ENCODE data around the gene FNDC8. TPM values are rescaled to one million over a fixed set of nuclear protein-coding genes. Genes with fewer than 3 reads are reported as not detected.
A peak's percentile ranks its signal among the peaks of the same experiment; 100 is the strongest.

Gene FNDC8
- total and polyA plus RNA-seq, 4 donors, result 0.19 to 0.24 TPM; not detected in 2

DNA sequence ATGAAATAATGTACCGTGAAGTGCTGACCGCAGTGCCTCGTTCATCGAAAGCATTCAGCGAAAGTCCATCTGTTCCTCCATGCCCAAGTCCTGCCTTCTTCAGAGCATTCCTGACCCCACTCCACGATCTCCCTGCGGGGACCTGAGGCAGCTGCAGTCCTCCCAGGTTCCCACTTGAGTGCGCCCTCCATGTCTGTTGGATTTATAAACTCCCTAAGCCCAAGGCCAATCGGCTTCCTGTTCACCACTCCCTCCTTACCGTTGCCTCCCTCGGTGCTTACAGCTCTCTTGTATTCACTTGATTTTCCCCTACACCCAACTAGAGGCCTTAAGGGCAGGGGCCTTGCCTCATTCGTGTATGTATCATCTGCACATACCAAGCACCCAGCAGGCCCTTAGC lies 4.6 kb upstream of the FNDC8 start:
- no peak overlapping the region for H3K27ac ChIP-seq (ENCODE audit: low read depth, low read length)
- H3K27me3 ChIP-seq (ENCODE audit: control insufficient read depth, insufficient read depth, low read length), result no peaks in the 10 kb centered on the region
- WGBS (ENCODE audit: insufficient coverage), result 87% methylated on average over 11 of the region's 12 CpGs
- no peak overlapping the region for H3K4me3 ChIP-seq (ENCODE audit: low read depth, low read length)
- peaks cover 4% of the 10 kb centered on the region for H3K36me3 ChIP-seq (ENCODE audit: control insufficient read depth, insufficient read depth, low read length)
- H3K9me3 ChIP-seq (ENCODE audit: control insufficient read depth, insufficient read depth, low read length), result no peaks in the 10 kb centered on the region
- H3K4me1 ChIP-seq (ENCODE audit: control insufficient read depth, insufficient read depth, low read length), result peaks cover 19% of the 10 kb centered on the region
- DNase-seq (ENCODE audit: low read depth in 4 of 6, low spot score in 6 of 6), result no peak

DNA sequence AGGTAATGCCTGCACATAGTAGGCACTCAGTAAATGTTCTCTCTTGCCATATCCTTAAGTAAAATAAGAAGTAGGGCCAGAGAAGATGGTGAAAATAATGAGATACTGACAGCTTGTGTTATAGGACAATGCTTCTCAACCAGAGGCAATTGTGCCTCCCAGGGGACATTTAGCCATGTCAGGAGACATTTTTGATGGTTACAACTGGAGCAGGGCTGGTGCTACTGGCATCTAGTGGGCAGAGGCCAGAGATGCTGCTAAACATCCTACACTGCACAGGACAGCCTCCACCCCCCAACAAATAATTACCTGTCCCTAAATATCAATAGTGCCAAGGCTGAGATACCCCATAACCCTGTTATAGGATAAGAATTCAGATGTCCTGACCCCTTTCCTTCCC lies 3.4 kb upstream of the FNDC8 start:
- Histone ChIP-seq H3K36me3 (ENCODE audit: control insufficient read depth, insufficient read depth, low read length) (peaks cover 4% of the 10 kb centered on the region), H3K27ac (ENCODE audit: low read depth, low read length) (no peak overlapping the region), H3K27me3 (ENCODE audit: control insufficient read depth, insufficient read depth, low read length) (no peaks in the 10 kb centered on the region), H3K4me3 (ENCODE audit: low read depth, low read length) (no peak overlapping the region), H3K9me3 (ENCODE audit: control insufficient read depth, insufficient read depth, low read length) (no peaks in the 10 kb centered on the region), H3K4me1 (ENCODE audit: control insufficient read depth, insufficient read depth, low read length) (peaks cover 19% of the 10 kb centered on the region)
- peak in 1 of 6 donors; percentile 15 for DNase-seq (ENCODE audit: low read depth in 4 of 6, low spot score in 6 of 6)

DNA sequence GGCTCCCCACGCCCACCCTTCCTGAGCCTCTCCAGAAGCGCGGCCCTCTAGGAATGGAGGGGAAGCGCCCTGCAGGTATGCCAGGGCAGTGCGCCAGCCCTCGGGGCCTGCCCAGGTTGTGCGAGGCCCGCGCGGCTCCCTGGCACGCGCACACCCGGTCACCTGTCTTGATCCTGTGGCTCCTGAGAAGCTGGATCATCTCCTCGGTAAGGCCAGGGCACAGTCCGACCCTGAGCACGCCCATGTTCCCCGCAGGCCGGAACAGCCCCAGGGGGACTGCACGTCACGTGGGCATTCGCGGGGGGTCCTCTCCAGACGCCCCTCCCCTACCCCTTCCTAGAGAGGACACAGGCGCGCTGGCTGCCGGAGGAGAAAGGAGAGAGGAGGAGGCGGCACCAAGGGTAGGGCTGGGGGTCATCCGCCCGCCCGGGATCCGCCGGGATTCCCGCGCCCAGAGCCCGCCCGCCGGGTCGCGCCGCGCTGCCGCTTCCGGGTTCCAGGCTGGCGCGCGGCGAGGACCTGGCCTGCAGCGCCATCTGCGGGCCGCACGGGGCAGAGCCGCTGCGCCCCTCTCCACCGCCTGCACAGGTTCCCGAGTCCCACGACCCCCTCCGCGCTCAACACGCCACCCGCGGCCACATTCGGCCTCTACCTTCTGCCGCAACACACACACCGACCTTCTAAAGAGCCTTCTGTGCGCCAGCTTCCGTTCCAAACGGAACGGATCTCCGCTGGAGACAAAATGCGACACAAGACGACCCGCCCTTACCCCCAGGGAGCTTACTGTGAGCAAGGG lies 1.8 kb upstream of the FNDC8 start, which contains the start of gene RAD51D:
RAD51D (minus strand) TSS at position 491 of the 796 bp plus-strand sequence; CDS start at position 244, 247 bp downstream.
- peak; percentile 51 to 92 (median 66) for DNase-seq (ENCODE audit: low read depth in 4 of 6, low spot score in 6 of 6)
- H3K4me3 ChIP-seq (ENCODE audit: low read depth, low read length), result peak within 1 kb of the TSS; percentile 75
- H3K36me3 ChIP-seq (ENCODE audit: control insufficient read depth, insufficient read depth, low read length), result peaks cover 4% of the 10 kb centered on the region
- H3K9me3 ChIP-seq (ENCODE audit: control insufficient read depth, insufficient read depth, low read length), result no peaks in the 10 kb centered on the region
- H3K4me1 ChIP-seq (ENCODE audit: control insufficient read depth, insufficient read depth, low read length), result peaks cover 19% of the 10 kb centered on the region
- under 1% methylated on average over 63 of the region's 72 CpGs for WGBS (ENCODE audit: insufficient coverage)
- H3K27ac ChIP-seq (ENCODE audit: low read depth, low read length), result no peak within 1 kb of the TSS
- no peaks in the 10 kb centered on the region for H3K27me3 ChIP-seq (ENCODE audit: control insufficient read depth, insufficient read depth, low read length)

DNA sequence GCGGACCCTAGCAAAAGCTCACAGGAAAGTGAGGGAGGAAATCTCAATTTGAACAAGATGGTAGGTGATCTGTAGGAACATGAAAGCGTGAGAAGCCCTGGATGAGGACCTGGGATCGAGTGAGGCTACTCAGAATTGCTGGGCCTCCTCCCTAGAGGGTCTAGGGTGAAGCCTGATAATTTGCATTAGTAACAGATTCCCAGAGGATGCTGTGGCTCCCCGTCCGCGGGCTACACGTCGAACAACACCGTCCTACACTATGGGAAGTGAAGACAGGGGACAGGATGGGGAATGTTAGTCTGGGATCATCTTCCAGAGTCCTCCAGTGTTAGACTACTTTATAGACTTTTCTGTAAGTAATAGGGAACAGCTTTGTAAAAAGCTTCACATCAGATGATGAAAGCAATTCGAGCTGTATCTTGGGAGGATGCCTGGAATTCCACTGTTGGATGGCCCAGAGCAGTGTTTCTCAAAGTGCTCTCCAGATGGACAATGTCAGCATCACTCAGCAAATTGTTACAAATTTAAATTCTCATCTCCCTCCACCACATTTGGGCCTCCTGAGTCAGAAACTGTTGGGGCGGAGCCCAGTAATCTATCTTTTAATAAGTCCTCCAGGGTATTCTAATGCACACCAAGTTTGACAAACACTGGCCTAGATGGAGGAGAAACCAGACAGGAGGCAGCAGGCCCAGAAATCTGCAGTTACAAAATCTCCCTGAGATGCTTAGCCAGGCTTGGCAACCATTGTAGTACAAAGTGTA lies 6.5 kb downstream of the FNDC8 start:
- Histone ChIP-seq H3K9me3 (ENCODE audit: control insufficient read depth, insufficient read depth, low read length) (no peaks in the 10 kb centered on the region), H3K4me1 (ENCODE audit: control insufficient read depth, insufficient read depth, low read length) (no peaks in the 10 kb centered on the region), H3K4me3 (ENCODE audit: low read depth, low read length) (no peak overlapping the region), H3K36me3 (ENCODE audit: control insufficient read depth, insufficient read depth, low read length) (peaks cover 26% of the 10 kb centered on the region), H3K27ac (ENCODE audit: low read depth, low read length) (no peak overlapping the region), H3K27me3 (ENCODE audit: control insufficient read depth, insufficient read depth, low read length) (no peaks in the 10 kb centered on the region)
- DNase-seq (ENCODE audit: low read depth in 4 of 6, low spot score in 6 of 6), result no peak
- WGBS (ENCODE audit: insufficient coverage), result 86% methylated on average over 10 of the region's 11 CpGs

DNA sequence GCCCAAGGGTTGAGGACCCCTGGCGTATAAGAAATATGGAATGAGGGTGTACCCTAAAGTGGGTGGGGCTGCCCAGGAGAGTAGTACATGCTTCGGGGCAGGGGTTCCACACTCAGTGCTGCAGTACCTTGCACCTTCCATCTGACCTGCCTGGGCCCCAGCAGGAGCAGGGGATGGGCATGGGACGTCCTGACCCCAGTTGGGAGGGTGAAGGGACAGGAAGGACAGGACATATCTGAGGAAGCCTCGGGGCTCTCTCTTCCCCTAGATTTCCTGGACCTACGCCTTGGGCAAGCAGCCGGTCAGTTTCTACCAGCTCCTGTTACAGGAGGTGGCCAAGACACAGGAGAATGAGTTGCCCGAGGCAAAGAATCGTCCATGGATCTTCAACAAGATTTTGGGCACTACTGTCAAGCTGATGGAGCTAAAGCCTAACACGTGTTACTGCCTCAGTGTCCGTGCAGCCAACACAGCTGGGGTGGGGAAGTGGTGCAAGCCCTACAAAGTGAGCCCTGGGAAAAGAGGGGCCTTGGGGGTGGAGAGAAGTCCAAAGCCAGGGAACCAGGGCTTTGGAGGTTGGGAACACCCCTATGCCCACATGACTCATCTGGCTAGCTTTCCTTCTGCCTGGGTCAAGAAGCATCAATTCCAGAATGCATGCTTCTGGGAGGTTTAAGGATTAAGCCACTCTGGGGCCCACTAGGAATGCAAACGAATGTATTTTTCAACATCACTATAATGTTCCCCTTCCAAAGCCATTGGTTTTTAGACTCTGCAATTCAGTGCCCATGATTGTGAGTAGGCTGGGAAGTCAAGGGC lies 7.9 kb downstream of the FNDC8 start:
- no peaks in the 10 kb centered on the region for H3K27me3 ChIP-seq (ENCODE audit: control insufficient read depth, insufficient read depth, low read length)
- no peaks in the 10 kb centered on the region for H3K9me3 ChIP-seq (ENCODE audit: control insufficient read depth, insufficient read depth, low read length)
- H3K4me1 ChIP-seq (ENCODE audit: control insufficient read depth, insufficient read depth, low read length), result no peaks in the 10 kb centered on the region
- no peak for DNase-seq (ENCODE audit: low read depth in 4 of 6, low spot score in 6 of 6)
- H3K27ac ChIP-seq (ENCODE audit: low read depth, low read length), result no peak overlapping the region
- H3K36me3 ChIP-seq (ENCODE audit: control insufficient read depth, insufficient read depth, low read length), result peaks cover 40% of the 10 kb centered on the region
- no peak overlapping the region for H3K4me3 ChIP-seq (ENCODE audit: low read depth, low read length)
- 92% methylated on average over 10 of the region's 11 CpGs for WGBS (ENCODE audit: insufficient coverage)

DNA sequence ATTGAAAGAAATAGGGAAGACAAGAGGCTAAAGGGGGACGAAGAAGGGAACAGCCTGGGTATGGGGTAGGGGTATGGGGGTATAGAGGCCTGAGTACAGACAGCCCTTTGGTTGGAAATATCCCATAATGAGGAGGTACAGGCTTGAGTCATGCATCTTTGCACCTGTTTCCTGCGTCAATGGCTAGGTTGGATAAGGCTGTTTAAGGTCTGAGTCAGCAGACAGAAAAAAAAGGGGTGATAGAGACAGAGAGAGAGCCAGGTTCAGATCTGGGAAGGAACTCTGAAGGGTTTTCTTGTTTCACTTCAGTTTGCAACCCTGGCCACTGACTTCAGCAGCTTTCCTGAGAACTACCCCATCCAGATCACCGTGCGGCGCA lies 8.5 kb downstream of the FNDC8 start:
- peaks cover 46% of the 10 kb centered on the region for H3K36me3 ChIP-seq (ENCODE audit: control insufficient read depth, insufficient read depth, low read length)
- WGBS (ENCODE audit: insufficient coverage), result 98% methylated on average over 4 of the region's 5 CpGs

DNA sequence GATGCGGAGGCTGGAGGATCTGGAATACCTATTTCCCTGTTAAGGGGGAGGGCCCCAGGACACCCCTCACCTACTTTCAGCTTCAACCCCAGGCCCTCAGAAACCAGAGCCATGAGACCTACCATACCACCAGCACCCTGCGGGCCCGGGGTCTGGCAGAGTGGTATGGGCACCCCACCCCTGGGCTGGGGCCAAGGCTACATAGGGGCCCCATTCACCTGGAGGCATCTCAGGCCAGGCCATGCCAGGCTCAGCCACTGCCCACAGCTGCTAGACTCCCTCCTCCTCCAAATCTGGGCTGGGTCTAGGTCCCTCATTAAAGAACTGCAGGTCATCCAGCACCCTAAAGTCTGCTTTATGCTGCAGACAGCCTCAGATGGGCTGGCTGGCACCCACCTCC lies 9.0 kb downstream of the FNDC8 start:
- Histone ChIP-seq H3K27me3 (ENCODE audit: control insufficient read depth, insufficient read depth, low read length) (no peaks in the 10 kb centered on the region), H3K27ac (ENCODE audit: low read depth, low read length) (no peak overlapping the region), H3K4me1 (ENCODE audit: control insufficient read depth, insufficient read depth, low read length) (no peaks in the 10 kb centered on the region), H3K4me3 (ENCODE audit: low read depth, low read length) (no peak overlapping the region), H3K36me3 (ENCODE audit: control insufficient read depth, insufficient read depth, low read length) (peaks cover 51% of the 10 kb centered on the region), H3K9me3 (ENCODE audit: control insufficient read depth, insufficient read depth, low read length) (no peaks in the 10 kb centered on the region)
- WGBS (ENCODE audit: insufficient coverage), result 89% methylated on average over 2 of the region's 3 CpGs
- no peak for DNase-seq (ENCODE audit: low read depth in 4 of 6, low spot score in 6 of 6)

More for the DNA sequence above, 8.5 kb downstream of the FNDC8 start:
- DNase-seq (ENCODE audit: low read depth in 4 of 6, low spot score in 6 of 6), result no peak
- Histone ChIP-seq H3K27me3 (ENCODE audit: control insufficient read depth, insufficient read depth, low read length) (no peaks in the 10 kb centered on the region), H3K9me3 (ENCODE audit: control insufficient read depth, insufficient read depth, low read length) (no peaks in the 10 kb centered on the region), H3K4me3 (ENCODE audit: low read depth, low read length) (no peak overlapping the region), H3K27ac (ENCODE audit: low read depth, low read length) (no peak overlapping the region), H3K4me1 (ENCODE audit: control insufficient read depth, insufficient read depth, low read length) (no peaks in the 10 kb centered on the region)

DNA sequence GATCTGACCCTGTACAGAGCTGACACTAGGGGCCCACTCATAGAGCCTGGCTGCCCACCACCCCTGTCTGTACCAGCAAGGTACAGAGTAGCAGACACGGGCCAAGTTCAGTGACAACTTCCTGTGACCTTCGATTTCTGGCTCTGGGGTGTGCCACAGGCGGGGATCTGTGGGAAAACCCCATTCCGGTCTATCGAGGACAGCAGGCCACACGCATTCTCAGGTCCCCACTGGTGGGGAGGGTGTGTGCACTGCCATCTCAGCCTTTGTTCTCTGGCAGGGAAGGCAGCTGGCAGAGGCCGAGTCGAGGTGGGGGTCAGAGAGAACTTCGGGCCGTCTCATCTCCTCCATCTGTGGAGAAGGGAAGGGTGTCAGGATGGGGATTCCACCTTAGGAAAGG lies 10.7 kb downstream of the FNDC8 start:
- H3K4me1 ChIP-seq (ENCODE audit: control insufficient read depth, insufficient read depth, low read length), result no peaks in the 10 kb centered on the region
- WGBS (ENCODE audit: insufficient coverage), result 87% methylated on average over 10 of the region's 10 CpGs

DNA sequence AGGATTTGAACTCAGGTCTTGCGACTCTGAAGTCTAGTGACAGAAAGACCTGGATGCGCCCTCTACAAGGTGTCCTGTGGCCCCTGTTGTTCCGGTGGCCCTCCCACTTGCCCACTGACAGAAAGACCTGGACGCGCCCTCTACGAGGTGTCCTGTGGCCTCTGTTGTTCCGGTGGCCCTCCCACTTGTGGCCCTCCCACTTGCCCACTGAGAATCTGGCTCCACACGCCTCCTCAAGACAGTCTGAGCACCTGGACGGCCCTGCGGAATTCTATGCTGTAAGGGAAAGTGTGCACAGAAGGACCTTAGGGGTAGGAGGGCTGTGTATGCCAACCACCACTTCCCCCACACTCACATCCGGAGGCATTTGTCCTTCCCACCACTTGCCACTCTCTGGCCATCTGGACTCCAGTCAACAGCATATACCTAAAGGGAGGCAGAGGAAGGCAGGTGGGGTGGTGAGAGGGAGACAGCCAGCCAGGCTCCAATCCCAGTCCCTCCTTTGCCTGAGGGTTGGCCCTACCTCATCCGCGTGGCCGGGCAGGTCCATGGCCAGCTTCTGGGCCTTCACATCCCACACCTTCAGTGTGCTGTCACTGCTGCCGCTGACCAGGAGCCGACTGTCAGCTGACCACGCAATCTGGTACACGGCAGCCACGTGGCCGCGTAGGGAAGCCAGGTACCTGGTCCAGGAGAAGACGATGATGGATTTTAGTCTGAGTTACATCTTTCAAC lies 11.6 kb downstream of the FNDC8 start:
- Histone ChIP-seq H3K9me3 (ENCODE audit: control insufficient read depth, insufficient read depth, low read length) (no peaks in the 10 kb centered on the region), H3K36me3 (ENCODE audit: control insufficient read depth, insufficient read depth, low read length) (peaks cover 71% of the 10 kb centered on the region), H3K4me3 (ENCODE audit: low read depth, low read length) (no peak overlapping the region), H3K27me3 (ENCODE audit: control insufficient read depth, insufficient read depth, low read length) (no peaks in the 10 kb centered on the region), H3K27ac (ENCODE audit: low read depth, low read length) (no peak overlapping the region), H3K4me1 (ENCODE audit: control insufficient read depth, insufficient read depth, low read length) (no peaks in the 10 kb centered on the region)
- over 99% methylated on average over 17 of the region's 22 CpGs for WGBS (ENCODE audit: insufficient coverage)
- DNase-seq (ENCODE audit: low read depth in 4 of 6, low spot score in 6 of 6), result no peak

More for the DNA sequence above, 10.7 kb downstream of the FNDC8 start:
- H3K27me3 ChIP-seq (ENCODE audit: control insufficient read depth, insufficient read depth, low read length), result no peaks in the 10 kb centered on the region
- no peak overlapping the region for H3K4me3 ChIP-seq (ENCODE audit: low read depth, low read length)
- H3K9me3 ChIP-seq (ENCODE audit: control insufficient read depth, insufficient read depth, low read length), result no peaks in the 10 kb centered on the region
- peaks cover 65% of the 10 kb centered on the region for H3K36me3 ChIP-seq (ENCODE audit: control insufficient read depth, insufficient read depth, low read length)
- no peak overlapping the region for H3K27ac ChIP-seq (ENCODE audit: low read depth, low read length)
- no peak for DNase-seq (ENCODE audit: low read depth in 4 of 6, low spot score in 6 of 6)

All from spinal cord (tissue), 10 donors.